ENCODE measurements around the gene FCRL6.

FCRL6 gene, protein sequence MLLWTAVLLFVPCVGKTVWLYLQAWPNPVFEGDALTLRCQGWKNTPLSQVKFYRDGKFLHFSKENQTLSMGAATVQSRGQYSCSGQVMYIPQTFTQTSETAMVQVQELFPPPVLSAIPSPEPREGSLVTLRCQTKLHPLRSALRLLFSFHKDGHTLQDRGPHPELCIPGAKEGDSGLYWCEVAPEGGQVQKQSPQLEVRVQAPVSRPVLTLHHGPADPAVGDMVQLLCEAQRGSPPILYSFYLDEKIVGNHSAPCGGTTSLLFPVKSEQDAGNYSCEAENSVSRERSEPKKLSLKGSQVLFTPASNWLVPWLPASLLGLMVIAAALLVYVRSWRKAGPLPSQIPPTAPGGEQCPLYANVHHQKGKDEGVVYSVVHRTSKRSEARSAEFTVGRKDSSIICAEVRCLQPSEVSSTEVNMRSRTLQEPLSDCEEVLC

DNA sequence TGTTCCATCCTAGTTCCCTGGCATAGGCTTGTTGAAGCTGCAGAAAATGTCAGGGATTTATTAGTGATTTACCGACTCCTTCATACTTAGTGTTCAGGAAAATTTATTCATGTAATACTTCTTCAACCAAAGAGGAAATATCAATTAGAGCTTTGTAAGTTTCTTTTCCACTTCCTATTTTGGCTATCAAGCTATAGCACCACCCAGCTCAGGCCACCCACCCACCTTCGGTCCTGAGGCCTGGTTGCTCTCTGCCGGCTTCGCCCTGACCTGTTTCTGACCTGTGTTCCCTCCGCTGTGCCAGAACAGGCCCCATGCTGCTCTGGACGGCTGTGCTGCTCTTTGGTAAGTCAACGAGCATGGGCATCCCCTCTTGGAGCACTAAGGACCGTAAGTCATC, at the start of gene FCRL6:
Gene FCRL6, plus strand, starts transcription at position 250 of the 400 bp plus-strand sequence. Its CDS starts 65 bp downstream, at position 315.
- DNase-seq: no peak

DNA sequence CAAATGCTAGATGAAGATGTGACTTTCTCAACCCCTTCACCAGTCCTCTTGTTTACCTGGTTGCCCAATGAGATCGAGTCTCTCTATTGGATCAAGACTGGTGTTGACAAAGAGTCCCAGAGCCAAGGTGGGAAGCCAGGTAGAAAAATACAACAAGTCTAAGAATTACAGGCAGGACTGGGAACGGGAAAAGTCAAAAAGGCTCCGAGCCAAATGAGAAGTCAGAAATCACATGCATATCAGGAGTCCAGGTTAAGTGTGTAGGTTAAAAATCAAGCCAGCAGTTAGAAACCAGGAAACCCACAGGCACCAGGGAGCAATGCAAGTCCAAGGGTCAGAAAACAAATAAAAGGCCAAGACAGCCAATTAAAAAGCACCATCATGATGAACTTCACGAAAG, 48.8 kb upstream of the FCRL6 start:
- DNase-seq: no peak

DNA sequence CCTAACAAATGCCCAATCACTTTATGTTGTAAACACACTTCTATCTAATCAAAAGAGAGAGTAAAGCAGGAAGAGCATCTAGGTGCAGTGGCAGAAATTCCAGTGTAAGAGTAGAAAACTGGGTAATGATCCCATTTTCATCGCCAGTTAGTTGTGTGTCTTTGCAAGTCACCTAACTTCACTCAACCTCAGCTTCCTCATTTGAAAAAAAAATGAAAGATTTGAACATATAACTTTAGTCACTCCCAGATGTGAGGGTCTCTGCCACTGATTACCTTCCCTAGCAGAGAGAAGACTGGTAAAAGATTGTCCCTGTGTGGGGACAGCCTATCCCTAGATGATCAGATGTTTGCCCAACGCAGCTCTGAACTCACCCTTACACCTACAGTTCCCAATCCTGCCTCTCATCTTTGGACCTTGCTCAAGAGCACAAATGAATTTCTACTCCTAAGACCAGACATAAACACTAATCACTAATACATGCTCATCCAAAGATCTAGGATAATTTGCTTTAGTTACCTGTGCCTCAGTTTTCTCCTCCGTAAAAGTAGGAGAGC, 46.6 kb upstream of the FCRL6 start:
- no peak for DNase-seq

DNA sequence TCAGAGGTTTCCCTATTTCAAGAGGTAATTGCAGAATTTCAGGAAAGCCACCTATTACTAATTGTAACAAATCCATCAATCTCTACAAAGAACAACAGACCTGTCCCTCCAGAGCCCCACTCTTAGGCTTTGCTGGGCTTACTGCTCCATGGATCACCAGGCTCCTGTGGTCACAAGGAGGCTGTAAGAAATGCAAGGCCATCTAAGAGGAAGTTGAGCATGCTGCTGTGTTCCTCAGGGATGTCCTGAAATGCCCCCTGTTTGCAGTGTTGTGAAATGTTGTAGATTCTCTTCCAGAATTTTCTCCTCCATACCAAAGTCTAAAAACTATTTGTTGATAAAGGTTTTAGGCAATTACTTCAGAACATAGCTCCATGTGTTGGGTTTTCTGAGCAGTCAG, 45.8 kb upstream of the FCRL6 start:
- no peak for DNase-seq

DNA sequence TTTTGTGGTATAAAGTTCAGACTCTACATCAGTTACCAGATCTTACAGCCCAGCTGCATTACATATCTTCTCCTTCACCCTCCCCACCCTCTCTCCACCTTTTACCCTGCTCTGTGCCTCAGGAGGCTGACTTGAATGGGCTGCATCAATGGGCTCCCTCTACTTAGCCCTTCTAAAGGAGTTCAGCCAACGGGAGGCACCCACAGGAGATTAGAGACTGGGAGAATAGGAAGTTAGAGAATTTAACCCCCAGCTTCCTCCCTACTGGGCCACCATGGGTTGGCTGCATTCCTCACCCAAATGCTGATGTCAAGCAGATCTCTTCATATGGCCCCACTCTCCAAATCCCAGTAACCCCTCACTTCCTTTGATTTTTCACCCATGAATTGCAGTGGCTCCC, 38.5 kb upstream of the FCRL6 start:
- no peak for DNase-seq

DNA sequence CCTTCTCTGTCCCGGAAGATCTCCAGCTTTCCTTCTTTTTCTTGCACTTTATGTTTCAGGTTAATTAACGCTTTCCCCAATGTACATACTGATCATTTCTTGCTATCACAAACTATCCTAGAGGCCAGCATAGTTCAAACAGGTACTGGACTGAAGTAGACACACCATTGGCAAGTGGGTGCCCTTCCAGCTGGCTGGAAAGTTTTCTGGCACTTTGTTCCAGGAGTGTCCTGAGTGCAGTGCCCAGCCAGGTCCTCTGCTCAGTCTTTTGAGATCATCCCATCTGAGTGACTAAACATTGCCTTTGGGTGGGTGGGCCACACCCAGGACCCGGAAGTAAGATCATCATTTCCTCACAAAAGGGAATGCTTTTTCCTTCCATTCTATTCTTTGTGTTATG, 36.4 kb upstream of the FCRL6 start:
- DNase-seq: no peak

DNA sequence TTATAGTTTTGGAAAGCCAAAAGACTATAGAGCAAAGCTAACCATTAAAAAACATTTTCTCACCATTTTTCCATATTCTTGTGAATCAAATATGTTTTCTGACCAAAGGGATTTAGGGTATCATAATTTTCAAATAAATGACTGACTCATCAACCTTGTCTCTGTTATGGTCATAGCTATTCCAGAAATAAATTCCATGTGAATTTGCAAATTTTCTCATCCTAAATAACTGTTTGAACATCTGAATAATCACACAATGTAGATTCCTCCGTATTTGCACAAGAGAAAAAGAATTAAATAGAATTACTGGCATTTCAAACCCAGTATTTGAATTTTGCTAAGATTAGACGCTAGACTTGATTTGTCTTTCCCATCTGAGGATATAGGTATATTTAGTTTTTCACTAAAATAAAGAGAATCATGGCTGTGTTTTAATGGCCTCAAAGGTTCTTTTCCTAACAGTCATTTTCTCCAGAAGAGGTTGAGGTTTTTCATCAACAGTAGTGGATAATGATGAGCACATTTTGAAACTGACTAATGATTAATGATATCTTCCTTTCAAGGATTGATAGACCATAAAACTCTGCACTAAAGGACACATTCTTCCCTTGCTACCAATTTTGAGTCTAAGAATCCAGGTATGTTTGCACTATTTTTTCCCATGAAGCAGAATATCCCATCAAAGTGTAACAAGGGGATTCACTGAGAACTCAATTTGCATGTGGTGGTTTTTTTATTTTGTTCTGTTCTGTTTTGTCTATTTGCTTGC, 30.8 kb upstream of the FCRL6 start:
- no peak for DNase-seq

DNA sequence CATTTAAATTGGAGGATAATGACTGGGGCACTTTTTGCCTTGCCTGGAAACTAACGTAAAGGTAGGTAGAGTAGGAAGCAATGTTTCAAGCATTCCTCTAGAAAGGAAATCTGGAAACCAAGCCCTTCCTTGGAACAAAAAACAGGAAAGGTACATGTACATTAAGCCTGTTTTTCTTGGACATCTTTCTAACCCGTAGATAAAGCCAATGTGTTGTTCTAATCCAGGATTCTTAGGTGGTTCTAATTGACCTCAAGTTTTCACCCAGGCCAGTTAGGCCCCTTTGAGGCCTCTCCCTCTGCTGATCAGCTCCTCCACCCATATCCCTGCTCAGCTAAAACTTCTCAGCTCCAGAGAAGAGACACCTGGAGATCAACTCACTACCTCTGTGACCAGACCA, 27.7 kb upstream of the FCRL6 start:
- DNase-seq: no peak

DNA sequence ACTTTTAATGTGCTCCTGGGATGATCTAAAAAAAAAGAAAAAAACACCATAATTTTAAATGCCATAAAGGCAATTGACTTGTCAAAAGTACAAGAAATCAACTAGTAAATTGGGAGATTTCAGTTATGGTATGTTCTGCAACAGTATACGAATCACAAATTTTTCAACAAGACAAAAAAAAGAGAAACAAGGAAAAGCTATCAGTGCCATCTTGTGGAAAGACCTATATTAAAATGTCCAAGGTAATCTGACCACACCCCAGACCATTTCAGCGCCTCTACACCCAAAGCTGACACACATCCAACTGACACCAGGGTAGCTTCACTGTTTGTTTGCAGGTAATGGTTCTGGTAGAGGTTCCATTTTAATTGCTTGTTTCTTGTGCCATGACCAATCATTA, 26.4 kb upstream of the FCRL6 start:
- no peak for DNase-seq

DNA sequence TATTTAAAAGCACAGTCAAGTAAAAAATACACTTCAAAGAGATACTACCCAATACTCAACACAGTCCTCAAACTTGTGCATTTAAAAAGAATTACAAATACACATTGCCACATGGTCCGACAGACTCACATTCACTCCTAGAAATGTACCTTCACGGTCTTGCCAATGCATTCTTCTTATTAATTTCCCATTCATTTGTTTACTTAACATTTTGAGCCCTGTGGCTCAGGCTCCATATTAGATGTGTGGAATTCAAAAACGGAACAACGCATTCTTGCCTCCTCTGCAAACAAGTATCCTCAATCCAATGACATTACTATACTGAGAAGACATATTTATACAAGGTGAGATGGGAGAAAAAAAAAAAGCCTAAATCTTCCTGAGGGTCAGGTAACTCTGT, 23.9 kb upstream of the FCRL6 start:
- DNase-seq: no peak

DNA sequence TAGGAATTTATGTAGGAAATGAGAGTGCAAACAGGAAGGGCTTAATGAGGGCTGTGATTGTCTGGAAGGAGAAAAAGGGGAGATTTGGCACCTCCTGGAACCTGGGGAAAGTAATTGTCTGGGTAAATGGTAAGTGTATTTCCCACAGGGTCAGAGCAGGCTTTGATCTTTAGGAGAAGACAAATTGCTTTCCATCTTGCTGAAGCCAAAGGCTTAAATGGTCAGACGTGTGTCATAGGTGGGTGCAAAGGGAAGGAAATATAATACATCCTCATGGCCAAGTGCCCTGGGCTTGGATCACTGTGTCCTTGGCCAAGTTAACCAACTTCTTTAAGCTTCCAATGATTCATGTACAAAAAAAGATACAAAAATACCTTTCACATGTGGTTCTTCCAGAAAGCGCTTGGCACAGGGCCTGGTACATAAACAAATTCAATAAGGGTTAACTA, 22.7 kb upstream of the FCRL6 start:
- no peak for DNase-seq

DNA sequence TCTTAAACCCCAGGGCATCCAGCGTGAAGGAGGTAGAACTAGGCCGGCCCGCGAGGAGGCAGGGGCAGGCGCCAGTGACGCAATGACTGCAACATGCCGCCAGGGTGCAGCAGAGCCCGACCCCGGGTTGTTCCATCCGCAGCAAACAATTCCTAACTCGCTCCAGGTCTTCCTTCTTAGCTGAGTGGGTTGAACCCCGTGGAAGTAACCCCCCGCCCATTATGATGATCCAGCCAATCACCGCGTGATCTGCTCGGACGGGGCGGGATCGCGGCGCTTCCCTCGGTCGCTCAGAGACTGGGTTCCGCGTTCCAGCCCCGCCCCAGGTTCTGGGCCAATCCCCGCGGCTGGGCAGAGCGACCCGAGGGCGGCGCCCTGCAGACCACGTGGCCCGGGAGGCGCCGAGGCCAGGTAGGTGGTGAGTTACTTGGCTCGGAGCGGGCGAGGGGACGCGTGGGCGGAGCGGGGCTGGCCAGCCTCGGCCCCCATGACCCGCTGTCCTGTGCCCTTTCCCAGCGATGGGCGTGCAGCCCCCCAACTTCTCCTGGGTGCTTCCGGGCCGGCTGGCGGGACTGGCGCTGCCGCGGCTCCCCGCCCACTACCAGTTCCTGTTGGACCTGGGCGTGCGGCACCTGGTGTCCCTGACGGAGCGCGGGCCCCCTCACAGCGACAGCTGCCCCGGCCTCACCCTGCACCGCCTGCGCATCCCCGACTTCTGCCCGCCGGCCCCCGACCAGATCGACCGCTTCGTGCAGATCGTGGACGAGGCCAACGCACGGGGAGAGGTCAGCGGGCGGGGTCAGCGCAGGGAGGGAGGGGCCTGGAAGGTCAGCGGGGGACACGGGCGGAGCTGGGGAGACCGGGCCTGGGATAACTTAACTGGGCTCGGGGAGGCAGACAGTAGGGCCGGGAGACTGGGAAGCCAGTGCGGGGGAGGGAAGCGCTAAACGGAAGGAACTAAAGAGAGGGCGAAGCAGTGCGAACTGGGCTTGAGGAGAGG, 21.3 kb upstream of the FCRL6 start, which contains the start of gene DUSP23:
Gene DUSP23, plus strand, starts transcription at position 380 of the 1,000 bp plus-strand sequence. Its CDS starts 139 bp downstream, at position 519.
- DNase-seq: peak; percentile 99

DNA sequence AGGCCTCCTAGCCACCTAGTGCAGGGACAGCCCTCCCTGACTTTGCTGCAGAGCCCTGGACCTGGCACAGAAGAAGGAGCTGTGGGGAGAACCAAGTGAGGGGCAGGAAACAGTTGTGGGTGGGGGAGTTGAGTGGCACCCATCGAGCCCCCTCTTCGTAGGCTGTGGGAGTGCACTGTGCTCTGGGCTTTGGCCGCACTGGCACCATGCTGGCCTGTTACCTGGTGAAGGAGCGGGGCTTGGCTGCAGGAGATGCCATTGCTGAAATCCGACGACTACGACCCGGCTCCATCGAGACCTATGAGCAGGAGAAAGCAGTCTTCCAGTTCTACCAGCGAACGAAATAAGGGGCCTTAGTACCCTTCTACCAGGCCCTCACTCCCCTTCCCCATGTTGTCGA, 20.2 kb upstream of the FCRL6 start:
- DNase-seq: no peak

DNA sequence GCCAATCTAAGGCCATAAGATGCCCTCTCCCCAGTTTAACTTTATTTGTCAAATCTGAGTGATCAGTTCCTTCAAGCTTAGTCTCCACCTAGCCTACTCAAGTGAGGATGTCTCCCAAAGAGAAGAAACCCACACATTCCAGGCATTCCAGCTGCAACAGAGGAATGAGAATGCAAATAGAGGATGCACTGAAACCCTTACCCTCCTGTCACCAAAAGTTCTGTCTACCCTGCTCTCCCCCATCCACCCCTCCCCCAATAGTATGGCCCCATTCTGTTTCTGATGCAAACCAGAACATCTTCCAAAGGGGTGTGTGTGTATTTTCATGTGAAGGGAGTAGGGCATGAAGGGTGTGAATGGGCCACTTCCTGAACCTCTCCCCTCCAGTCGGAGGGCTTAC, 18.4 kb upstream of the FCRL6 start:
- DNase-seq: no peak

DNA sequence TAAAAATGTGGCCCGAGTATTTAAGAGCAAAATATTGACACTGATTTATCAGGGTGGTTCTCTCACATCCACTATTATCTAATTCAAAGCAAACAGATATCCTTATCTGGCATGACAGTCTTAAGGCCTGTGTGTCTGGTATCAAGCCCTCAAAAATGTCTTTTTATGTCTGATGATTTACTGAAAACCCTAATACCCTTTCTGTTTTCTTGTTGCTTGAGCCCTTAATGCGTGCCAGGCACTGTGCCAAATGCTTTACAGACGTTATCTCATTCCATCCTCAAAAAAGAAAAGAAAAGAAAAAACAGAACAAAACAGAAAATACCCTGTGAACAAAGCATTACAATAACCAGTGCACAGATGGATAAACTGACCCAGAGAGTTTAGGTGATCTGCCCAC, 15.7 kb upstream of the FCRL6 start:
- DNase-seq: no peak

DNA sequence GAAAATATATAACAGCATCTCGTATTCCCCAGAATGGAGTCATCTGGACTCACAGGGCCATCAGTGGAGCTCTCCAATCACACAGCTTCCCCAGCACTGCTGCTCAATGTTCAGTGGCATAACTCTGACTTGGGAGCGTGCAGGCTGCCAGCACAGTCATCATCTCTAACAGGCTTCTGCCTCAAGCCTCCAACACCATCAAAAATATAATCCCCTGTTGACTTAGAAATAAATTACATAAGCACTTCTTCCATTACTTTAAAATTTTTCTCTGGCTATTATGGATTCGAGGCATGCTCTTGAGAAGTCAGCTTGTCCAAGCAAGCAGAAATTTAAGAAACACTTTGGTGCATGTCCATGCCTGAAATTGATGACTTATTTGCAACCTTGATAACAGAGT, 15.2 kb upstream of the FCRL6 start:
- DNase-seq: no peak

DNA sequence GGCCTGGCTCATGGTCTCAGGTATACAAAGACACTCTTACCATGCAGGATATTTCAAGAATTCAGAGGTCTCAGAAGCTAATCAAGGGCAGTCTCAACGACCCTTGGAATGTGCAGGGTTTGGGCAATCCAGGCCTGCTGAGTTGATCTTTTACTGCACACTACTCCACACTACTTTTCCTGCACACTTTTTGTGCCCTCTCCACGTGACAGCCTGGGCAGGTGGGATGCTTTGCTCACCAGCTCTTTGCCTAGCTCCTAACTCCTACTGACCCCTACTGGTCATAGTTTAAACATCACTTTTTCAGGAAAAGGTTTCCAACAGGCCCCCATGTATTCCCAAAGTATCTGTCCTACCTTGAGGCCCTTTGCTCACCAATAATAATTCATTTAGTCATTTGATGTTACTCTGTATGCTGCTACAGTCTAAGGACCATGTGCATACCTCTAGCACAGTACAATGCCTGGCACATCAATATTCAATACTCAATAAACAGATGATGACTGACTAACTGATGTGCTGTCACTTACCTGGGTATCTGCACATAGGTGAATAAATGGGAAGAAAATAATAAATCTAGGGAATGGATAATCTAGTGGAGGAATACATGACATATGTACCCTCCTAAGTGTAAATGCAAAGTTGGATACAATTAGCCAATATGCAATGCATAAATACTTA, 11.8 kb upstream of the FCRL6 start:
- DNase-seq: peak; percentile 38

DNA sequence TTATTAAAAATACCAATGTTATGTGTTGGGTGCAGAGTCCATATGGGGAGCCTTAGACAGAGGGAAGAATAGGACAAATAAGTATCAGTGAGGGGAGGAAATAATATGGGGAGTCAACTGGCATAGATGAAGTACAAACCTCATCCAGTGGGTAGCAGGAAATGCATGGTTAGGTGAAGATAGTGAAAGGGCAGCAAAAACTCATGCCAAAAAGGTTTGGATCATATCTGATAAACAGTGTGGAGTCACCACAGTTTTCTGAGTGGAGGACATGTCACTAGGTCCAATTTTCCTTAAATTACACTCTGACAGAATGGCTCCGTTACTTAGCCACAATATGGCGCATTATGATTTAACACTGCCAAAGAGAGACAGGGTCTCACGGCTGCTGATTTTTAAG, 11.1 kb upstream of the FCRL6 start:
- DNase-seq: no peak

DNA sequence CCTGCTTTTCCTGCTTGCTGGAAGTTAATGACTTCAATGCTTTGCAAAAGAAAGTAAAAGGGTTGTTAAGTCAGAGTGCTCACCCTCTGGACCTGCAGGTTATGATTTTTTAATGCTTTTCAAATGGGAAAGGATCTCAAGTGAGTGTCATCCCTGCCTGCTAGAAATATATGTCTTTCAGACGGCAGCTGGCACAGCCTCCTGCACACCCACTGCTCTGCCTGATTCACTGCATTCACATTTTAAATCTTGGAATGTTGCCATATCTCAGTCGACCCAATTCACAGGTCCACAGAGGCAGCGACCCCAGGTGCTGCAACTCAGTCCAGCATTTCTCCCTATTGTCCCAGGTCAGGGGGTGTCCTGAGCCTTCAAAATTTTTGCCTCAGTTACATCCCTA, 10.7 kb upstream of the FCRL6 start:
- DNase-seq: no peak

DNA sequence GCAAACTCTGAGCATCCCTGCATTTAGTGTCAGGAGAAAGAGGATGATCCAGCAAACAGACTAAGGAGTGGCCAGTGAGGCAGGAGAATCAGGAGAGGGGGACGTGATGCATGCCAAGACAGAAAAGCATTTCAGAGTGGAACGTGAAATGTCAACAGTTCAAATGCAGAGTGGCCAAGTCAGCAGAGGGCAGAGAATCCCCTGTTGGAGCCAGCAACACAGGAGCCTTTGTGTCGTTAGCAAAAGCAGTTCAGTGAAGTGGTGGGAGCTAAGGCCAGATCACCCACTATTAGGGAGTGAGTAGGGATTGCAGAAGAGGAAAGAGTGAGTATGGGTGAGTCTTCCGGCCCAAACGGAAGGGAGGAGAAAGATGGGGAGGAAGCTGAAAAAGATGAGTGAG, 6.6 kb upstream of the FCRL6 start:
- DNase-seq: no peak

DNA sequence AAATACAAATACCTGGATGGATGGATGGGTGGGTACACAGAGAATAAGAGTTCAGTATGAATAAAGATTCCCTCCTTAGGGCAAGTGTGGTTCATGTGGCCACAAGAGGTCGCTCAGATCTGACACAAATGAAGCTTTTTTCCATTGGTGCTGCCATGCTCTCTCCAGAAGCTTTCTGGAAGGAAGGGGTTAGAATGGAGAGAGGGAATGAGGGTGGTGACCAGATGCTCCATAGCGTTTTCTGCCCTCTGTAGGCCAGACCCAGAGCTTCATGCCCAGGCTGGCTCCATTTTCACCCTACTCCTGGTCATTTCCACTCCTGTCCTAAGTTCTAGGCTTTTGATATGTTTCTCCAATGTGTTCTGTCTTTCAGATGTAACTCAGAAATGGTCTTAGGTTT, 3.3 kb upstream of the FCRL6 start:
- peak; percentile 68 for DNase-seq

DNA sequence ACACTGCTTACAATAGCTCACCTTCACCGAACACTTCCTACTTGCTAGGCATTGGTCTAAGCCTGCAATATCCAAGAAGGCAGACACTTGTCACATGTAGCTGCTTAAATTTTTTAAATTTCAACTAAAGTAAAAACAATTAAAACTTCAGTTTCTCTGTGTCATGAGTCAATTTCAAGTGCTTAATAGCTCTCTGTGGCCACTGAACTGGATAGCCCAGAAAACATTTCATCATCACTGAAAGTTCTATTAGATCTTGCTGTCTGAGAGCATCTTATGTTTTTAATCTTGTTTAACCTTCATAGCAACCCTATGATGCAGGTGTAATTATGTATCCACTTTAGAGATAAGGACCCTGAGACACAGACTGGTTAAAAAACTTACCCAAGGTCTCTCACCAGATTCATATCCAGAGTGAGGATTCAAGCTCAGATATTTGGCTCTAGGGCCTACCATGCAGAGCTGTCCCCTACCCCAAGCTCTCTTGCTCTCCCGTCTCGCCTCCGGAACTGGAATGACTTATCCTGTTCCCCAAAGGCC, 2.6 kb upstream of the FCRL6 start:
- DNase-seq: no peak

Data from CD4-positive, alpha-beta T cell treated with Interleukin-17A for 1 hour (primary cell).